GM21619 (cell line): ENCODE results near the gene TRAK1.

Experiments used
- ATAC-seq: cut with Tn5 transposase; IDR thresholded peaks from one replicate; pipeline ENCODE4 v1.9.1; 2021; ENCODE audit not compliant: unreplicated experiment

Gene TRAK1, protein sequence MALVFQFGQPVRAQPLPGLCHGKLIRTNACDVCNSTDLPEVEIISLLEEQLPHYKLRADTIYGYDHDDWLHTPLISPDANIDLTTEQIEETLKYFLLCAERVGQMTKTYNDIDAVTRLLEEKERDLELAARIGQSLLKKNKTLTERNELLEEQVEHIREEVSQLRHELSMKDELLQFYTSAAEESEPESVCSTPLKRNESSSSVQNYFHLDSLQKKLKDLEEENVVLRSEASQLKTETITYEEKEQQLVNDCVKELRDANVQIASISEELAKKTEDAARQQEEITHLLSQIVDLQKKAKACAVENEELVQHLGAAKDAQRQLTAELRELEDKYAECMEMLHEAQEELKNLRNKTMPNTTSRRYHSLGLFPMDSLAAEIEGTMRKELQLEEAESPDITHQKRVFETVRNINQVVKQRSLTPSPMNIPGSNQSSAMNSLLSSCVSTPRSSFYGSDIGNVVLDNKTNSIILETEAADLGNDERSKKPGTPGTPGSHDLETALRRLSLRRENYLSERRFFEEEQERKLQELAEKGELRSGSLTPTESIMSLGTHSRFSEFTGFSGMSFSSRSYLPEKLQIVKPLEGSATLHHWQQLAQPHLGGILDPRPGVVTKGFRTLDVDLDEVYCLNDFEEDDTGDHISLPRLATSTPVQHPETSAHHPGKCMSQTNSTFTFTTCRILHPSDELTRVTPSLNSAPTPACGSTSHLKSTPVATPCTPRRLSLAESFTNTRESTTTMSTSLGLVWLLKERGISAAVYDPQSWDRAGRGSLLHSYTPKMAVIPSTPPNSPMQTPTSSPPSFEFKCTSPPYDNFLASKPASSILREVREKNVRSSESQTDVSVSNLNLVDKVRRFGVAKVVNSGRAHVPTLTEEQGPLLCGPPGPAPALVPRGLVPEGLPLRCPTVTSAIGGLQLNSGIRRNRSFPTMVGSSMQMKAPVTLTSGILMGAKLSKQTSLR

GRCh38 chr3:42090973-42091731, at the start of gene TRAK1:
TSS of gene TRAK1 (plus strand) at chr3:42091357. CDS start at chr3:42091470, 113 bp downstream.
- ATAC-seq: no peak

DNA sequence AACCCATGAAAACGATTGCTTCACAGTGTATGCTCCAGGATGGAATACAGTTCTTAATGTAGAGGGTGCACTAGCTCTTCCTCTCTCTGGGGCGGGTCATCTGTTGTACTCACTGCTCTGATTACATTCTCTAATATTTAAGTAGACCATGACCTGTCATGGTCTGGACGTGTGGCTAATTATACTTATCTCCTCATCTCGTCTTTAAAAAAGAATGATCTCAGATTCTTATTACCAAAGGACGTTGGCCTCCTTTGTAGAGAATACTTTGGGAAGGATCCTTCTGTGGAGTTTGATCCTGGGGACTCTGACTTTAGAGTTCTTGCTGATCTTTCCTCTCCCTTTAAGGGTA, 48.4 kb upstream of the TRAK1 start:
- no peak for ATAC-seq

DNA sequence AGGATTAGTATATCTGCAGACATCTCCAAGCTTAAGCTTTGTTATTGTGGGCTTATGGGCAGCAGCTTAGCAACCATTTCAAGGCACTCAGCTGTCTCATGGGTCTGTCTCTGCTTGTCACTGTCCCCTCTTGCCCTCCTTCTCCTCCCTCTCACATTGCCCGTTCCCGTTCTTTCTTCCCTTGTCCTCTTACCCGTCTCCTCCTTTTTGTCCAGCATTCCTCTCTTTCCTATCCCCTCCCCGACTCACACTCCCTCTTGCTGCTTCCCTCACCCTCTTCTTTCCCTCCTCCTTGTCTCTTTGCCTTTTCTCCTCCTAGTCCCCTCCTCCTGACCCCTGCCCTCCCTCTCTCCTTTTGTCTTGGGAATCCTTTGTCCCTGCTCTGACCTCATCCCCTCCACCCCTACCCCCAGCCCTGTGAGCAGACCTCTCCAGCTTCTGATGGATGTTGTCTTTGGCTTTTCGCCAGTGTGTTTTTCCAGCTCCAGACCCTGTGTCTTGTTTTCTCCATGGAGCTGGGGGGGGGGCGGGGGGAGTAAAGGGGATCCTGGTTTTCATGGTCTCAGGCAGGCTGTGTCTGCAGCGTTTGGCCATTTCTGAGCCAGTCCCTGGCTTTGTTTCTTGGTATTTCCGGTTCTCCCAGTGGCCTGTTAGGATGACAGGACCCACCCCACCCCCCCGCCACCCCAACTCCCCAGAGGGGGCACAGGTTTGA, 47.9 kb upstream of the TRAK1 start:
- no peak for ATAC-seq

- ATAC-seq: no peak
Measured at GRCh38 chr3:42045708-42046243, 45.4 kb upstream of the TRAK1 start.

DNA sequence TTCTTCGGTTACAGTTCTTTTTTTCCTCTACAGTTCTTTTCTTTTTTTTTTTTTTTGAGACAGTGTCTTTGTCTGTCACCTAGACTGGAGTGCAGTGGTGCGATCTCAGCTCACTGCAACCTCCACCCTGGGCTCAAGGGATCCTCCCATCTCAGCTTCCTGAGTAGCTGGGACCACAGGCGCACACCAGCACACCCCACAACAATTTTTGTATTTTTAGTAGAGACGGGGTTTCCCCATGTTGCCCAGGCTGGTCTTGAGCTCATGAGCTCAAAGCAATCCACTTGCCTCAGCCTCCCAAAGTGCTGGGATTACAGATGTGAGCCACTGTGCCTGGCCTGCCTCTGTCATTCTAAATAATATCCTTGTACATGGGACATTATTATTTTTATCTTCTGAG, 42.6 kb upstream of the TRAK1 start:
- peak; percentile 46 for ATAC-seq

GRCh38 chr3:42050126-42050525, 41.0 kb upstream of the TRAK1 start:
- no peak for ATAC-seq

DNA sequence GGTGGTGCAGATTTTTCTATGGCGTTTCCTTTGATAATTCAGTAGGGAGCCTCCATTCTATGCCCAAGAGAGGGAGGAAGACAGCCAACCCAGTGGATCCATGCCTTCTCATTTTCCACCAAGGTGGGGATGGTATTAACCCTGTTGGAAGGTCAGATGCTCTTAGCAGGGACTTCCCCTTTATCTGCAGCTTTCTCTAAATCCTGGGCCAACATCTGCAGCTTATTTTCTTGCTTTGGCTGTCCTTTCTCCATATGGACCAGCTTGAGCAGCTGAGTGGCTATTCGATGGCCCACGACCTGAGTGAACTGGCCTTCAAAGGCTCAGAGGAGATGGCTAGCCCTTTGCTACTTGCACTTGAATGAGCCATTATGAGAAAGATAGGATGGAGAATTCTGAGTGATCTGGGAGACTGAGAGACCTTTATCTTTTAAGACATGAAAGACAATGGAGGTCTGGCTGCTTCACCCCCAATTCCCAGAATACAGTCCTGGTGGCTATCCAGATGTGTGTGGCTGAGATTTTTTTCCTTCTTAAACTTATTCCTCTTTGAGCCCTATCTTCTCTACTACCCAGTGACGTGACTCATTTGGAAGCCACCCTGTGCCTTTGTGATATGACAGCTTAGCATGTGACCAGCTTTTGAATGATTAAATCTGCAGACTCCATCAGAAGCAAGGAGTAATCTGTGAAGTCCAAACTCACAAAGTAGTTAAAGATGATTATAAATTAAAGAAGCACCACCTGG, 39.6 kb upstream of the TRAK1 start:
- peak; percentile 20 for ATAC-seq

DNA sequence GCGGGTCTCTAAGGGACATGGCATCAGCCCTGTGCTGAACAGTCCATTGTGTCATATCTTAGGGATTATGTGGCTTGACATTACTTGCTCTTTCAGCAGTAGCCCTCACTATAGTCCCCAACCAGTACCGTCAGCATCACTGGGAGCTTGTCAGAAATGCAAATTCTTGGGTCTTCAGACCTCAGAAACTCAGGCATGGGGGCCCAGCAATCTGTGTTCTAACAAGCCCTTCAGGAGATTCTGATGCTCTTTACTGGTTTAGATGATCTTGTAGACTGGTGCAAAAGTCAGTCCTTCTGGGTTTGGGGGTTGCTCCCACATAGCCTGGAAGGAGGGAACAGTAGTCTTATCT, 39.0 kb upstream of the TRAK1 start:
- ATAC-seq: peak; percentile 62

DNA sequence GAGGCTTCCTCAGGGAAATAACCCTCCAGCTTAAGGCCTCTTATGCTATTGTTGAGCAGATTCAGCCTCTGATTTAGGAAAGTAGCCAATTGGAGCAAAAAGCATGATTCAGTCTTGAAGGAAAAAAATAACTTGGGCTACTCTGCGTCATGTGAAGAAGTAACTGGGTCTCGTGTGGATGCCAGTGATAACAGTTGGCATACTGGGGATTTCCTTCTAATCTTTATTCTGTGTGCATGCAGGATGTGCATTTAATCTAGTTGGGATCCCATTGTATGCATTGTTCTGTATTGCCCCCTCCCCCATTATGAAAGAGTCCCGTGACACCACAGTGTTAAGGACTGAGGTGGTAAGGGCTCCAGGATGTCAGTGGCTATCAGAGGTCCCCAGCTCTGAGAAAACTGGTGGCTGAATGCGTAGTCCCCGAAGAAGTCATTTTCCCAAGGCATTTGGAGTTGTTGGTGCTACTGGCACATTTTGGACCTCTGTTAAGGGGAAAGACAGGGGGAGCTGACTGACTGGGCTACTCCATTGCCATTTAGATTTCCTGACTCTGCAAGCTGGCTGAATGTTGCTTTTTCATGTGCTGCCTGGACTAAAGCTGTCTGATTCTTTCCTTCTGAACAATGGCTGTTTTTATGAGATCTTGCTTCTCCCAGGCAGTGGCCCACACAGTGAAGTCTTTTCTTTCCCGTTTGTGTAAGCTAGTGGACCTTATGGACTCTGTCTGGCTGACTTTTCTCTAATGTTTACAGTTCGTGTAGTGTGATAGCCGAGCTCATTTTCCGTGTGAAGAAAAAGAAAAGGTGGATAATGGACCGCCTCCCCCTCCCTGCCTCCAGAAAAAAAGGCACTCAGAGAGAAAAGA, 38.4 kb upstream of the TRAK1 start:
- ATAC-seq: no peak

DNA sequence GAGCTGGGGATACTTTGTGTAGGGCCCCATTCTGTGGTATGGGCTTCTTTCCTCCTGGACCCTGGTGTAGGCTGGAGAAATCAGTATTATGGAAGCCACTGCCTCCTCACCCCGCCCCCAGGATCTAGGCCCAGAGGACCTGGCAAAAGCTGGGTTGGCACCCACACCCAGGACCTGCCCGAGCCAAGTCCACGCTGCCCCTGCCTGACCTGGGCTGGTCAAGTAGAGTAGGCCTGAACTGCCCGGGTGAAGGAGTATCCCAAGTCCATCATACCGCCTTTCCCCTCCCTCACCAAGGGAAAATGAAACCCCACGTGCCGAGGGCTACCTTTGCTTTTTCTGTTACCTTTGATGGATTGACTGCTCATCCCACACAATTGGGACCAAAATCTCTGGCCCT, 37.7 kb upstream of the TRAK1 start:
- no peak for ATAC-seq

DNA sequence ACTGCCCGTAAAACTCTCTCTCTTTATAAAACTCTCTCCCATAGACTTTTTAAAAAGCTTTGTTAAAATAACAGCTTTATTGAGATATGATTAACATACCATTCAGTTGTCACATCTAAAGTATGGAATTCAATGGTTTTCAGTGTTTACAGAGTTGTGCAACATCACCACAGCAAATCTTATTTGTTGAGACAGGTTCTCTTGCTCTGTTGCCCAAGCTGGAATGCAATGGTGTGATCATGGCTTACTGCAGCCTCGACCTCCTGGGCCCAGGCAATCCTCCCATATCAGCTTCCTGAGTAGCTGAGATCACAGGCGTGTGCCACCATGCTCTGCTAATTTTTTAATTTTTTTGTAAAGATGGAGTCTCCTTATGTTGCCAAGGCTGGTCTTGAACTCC, 35.9 kb upstream of the TRAK1 start:
- no peak for ATAC-seq

DNA sequence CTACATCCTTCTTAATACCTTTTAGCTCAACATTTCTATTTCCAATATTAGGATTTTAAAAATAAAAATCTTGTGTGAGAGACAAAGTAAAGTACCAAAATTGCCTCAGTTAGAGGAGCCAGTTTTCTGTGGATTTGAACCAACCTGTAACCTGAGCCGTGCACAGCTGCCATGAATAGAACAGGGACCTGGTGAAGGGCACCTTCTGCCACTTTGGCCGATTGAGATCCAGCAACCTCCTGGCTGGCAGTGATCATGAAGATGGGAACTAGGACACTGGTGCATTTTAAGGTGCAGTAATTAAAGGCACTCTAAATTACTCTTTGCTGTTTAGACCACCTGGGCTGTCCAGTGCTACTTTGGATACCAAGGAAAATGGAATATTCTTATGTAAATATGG, 34.3 kb upstream of the TRAK1 start:
- ATAC-seq: no peak

- ATAC-seq: peak; percentile 81
Measured at GRCh38 chr3:42057561-42058211, 33.5 kb upstream of the TRAK1 start.

DNA sequence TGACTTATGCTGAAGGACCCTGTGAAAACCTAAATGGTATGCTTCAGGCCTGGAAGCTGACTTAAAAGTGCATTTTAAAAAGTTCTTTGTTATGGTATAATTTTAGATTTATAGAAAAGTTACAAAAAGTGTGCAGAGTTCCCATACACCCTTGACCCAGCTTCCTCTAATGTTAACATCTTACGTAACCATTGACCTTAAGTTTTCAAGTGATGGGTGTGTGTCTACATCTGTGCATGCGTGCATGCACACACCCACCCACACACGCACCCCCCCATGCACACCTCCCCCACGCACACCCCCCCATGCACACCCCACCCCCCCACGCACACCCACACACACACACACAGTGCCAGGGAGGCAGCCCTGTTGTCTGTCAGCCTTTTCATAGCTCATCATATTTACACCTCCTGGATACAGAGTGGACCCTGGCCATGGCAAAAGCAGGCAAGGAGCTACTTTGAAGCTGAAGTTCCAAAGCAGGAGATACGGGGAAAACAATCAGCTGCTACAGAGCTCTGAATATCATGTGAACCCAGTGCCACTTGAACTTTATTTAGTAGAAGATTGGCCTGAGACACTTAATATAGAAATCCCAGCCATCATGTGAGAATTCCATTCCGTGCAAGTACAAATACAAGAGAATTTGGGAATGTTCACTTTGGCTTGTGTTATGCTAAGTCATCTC, 30.0 kb upstream of the TRAK1 start:
- ATAC-seq: no peak

- no peak for ATAC-seq
Measured at GRCh38 chr3:42061713-42062380, 29.3 kb upstream of the TRAK1 start.

- no peak for ATAC-seq
Measured at GRCh38 chr3:42062464-42062863, 28.7 kb upstream of the TRAK1 start.

GRCh38 chr3:42063888-42064287, 27.3 kb upstream of the TRAK1 start:
- no peak for ATAC-seq
